Activated T-cell treated with anti-CD3 and anti-CD28 coated beads for 1 hour (primary cell): Measurements from ENCODE around the gene BORCS8.
A peak's percentile ranks its signal among the peaks of the same experiment; 100 is the strongest.
"Not testable (repeated sequence)": the region's sequence is repeated elsewhere in the genome, so short reads cannot be mapped to it uniquely, and the experiment has no call there.

Source experiments
- DNase-seq: peaks from one replicate; pipeline ENCODE4 v3.0.0-alpha.2; 2020; ENCODE audit warnings: low read depth

The BORCS8 gene

GRCh38 chr19:19192078-19192882, at the start of gene BORCS8, which contains the start of gene RFXANK:
Gene BORCS8, minus strand, starts transcription at chr19:19192152. Its CDS starts 35 bp downstream, at chr19:19192117.
Gene RFXANK, plus strand, starts transcription at chr19:19192258. Its CDS starts 1,689 bp downstream, at chr19:19193947.
- DNase-seq = peak; percentile 97

- no peak for DNase-seq
Observed at GRCh38 chr19:19240476-19240875, 48.5 kb upstream of the BORCS8 start.

GRCh38 chr19:19239675-19240074, 47.7 kb upstream of the BORCS8 start:
- no peak for DNase-seq

GRCh38 chr19:19238126-19238894, 46.4 kb upstream of the BORCS8 start:
- no peak for DNase-seq

GRCh38 chr19:19236173-19236572, 44.2 kb upstream of the BORCS8 start:
- DNase-seq = no peak

GRCh38 chr19:19234220-19234816, 42.4 kb upstream of the BORCS8 start:
- no peak for DNase-seq

- DNase-seq = no peak
Observed at GRCh38 chr19:19232261-19232721, 40.3 kb upstream of the BORCS8 start.

- no peak for DNase-seq
Observed at GRCh38 chr19:19230999-19231398, 39.0 kb upstream of the BORCS8 start.

- no peak for DNase-seq
Observed at GRCh38 chr19:19229701-19230100, 37.7 kb upstream of the BORCS8 start.

GRCh38 chr19:19227217-19227616, 35.3 kb upstream of the BORCS8 start:
- no peak for DNase-seq

GRCh38 chr19:19226663-19227062, 34.7 kb upstream of the BORCS8 start:
- no peak for DNase-seq

- DNase-seq = no peak
Observed at GRCh38 chr19:19226204-19226603, 34.3 kb upstream of the BORCS8 start.

- DNase-seq = peak; percentile 73
Observed at GRCh38 chr19:19224852-19225494, 33.0 kb upstream of the BORCS8 start.

GRCh38 chr19:19224150-19224851, 32.3 kb upstream of the BORCS8 start:
- no peak for DNase-seq

GRCh38 chr19:19223636-19224035, 31.7 kb upstream of the BORCS8 start:
- no peak for DNase-seq

GRCh38 chr19:19223060-19223459, 31.1 kb upstream of the BORCS8 start:
- no peak for DNase-seq

GRCh38 chr19:19221000-19221399, 29.0 kb upstream of the BORCS8 start:
- DNase-seq = not testable (repeated sequence)

- DNase-seq = no peak
Observed at GRCh38 chr19:19218911-19219310, 27.0 kb upstream of the BORCS8 start.

GRCh38 chr19:19217099-19217498, 25.1 kb upstream of the BORCS8 start:
- no peak for DNase-seq

- DNase-seq = no peak
Observed at GRCh38 chr19:19215792-19216191, 23.8 kb upstream of the BORCS8 start.

GRCh38 chr19:19214892-19215291, 22.9 kb upstream of the BORCS8 start:
- no peak for DNase-seq

- no peak for DNase-seq
Observed at GRCh38 chr19:19214159-19214490, 22.2 kb upstream of the BORCS8 start.
